GM18858 (cell line): ENCODE data around the gene PTAR1.

Experiments used
- ATAC-seq: cut with Tn5 transposase; IDR thresholded peaks from one replicate; pipeline ENCODE4 v1.9.1; 2021; ENCODE audit not compliant: unreplicated experiment

Gene PTAR1

GRCh38 chr9:69674716-69675438 is 84.9 kb downstream of the PTAR1 start:
- no peak for ATAC-seq

- no peak for ATAC-seq
Observed at GRCh38 chr9:69674112-69674685, 85.6 kb downstream of the PTAR1 start.

DNA sequence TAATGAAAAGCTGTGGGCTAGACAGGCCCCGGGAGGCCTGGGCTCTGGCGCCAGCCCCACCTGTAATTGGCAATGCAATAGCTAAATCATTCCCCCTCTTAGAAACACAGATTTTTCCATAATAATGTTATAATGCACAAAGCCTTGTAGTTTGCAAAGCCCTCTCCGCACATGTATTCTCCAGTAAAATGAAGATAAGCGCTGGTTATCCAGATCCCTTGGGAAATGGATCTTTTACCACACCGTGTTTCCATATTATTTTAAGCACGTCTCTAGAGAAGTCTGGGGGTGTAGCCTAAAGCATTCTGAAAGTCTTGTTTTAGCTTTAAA is 86.5 kb downstream of the PTAR1 start:
- no peak for ATAC-seq

- peak; percentile 93 for ATAC-seq
Observed at GRCh38 chr9:69672596-69673310, 87.1 kb downstream of the PTAR1 start.

DNA sequence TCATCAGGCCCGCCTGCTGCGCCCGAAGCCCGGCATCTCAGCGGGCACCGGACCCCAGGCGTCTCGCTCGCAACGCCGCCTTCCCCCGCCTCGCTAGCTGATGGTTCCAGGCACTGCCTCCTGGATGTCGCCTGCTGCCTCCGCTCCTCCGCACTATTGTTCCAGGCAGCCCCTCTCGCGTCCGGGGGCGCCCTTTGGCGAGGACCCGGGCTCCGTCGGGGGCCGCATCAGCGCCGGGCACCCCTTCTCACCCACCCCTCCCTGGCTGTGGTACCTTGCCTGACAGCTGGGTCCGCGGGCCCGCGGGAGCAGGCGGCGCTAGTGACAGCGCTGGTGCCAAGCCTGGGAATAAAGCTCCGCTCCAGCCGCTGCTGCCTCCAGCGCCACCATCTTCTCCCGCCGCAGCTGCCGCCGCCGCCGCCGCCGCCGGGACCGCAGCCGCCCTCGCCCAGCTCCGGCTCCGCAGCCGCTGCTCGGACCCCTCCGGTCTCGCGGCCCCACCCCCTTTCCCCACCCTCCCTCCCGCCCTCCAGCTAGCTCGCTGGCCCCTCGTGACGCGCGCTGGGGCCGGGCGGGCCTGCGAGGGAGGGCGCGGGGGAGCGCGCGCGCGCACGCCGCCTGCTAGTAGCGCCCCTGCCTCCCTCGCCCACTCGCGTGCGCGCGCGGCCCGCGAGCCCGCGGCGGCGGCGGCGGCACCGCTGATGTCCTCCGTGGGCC is 87.8 kb downstream of the PTAR1 start, which contains the start of gene APBA1:
Gene APBA1 (minus strand): TSS at position 493 of the 717 bp plus-strand sequence.
- ATAC-seq, result peak; percentile 17

DNA sequence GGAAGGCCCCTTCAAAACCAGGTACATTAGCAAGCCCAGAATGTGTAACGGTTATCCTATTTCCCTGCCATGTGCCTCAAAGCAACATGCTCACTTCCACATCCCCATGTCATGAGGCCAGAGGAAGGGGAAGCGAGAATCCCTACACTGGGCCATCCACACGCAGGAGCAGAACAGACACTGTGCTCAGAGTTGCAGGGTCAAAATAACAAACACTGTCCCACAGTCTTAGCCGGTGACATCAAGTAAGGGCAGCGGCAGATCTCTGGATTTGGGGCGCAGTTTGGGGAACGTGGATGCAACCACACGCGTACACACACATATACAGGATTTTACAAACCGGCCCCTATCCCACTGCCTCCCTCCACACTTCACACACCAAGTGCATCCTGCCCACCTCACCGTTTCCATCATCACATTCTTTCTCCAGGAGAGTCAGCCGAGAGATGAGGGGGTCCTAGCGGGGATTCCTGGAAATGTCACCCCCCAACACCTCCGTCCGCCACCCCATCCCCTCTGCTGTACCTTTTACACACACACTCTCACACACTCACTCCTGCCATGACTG is 88.4 kb downstream of the PTAR1 start:
- no peak for ATAC-seq

GRCh38 chr9:69667306-69667705 is 92.5 kb downstream of the PTAR1 start:
- ATAC-seq, result no peak

- ATAC-seq, result no peak
Observed at GRCh38 chr9:69660304-69660703, 99.5 kb downstream of the PTAR1 start.
